ENCODE results near the gene GABRR3.

Gene GABRR3

DNA sequence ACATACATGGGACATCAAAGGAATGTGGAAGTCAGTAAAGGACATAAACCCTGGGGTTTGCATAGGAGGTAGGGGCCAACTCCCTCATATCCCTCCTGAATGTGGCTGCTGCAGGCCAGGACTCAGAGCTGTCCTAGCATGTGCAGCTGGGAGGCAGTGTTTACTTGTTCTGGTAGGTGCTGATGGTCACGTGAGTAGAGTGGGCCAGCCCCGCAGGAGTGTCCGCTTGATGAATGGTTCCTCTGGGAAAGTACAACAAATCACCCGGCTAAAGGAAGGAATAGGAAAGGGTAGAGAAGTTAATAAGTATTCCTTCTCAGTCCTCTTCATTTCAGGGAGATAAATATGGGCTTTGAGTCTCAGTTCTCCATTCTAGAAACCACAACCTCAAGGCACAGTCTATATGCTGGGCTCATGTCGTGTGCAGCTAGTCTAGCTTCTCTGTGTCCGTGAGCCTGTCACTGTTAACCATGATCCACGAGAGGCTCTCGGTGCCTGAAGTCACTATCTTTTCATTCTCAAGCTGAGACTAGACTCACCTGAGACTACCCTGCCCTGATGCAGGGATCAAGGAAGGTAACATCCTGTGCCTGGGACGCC lies 80.8 kb downstream of the GABRR3 start:
- no peak for DNase-seq

DNA sequence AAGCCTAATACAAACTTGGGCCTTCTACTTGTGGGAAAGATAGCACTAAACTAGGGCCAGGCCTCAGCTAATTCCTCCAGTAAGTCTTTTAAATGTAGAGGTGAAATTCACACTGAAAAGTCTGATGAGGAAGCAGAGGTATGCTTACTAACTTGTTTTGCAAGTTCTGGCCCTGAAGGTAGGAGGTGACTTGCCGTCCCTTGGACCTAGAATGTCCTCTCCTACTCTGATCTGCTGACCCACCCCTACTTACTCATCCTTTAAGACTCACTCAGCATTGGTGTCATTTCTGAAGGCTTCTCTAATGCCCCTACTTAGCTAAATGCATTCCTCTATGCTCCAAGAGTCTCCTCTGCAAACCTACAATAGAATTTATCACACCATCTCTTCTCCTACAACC lies 82.2 kb downstream of the GABRR3 start:
- no peak for DNase-seq

DNA sequence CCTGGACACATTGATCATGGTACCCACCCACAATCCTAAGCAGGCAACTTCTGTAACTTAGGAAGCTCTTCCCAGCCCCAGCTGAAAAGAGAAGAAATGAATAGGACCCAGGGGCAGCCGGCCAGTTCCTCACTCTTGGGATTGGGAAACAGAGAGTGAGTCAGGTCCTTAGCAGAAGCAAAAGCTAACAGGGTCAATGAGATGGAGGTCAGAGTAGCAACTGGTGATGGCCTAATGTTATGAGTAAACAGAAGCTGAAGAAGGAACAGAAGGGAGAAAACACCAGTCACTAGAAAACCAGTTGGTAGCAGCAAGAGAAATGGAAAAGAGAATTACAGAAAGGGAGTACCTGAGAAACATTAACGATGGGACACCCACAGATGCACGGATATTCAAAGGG lies 82.8 kb downstream of the GABRR3 start:
- DNase-seq, result no peak

DNA sequence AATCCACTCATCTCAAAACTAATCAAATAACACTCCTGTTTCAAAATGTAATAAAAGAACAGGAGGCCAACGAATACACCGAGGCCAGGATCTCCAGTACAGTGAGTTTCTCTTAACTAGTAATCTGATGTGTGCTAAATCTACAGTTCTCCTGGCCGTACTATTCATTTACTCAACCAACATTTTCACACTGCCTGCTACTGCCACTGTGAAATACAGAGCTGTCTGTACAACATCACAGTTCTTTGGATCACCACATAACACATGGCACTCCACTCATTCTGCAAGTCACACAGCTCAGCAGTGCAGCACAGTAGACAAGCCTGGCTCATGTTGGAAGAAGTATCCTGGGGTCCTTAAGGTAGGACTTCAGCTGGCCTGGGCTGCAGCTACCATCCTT lies 84.8 kb downstream of the GABRR3 start:
- DNase-seq, result no peak

DNA sequence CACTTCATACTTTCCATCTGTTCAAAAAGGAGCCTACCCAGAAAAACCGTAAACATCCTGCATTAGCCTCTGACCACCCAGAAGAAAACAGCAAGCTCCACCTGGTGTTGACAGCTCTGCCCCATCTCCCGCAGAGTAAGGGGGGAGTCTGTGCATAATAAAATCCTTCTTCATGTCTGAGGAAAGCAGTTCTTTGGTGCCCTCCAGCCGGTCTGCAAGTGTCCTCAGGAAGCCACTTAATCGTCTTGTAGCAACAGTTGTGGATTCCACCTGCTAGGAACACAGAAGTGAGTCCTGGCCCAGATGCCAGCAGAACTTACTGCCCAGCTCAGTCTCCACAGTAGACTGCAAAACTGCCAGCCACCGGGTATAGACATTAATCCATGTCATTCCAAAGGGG lies 85.4 kb downstream of the GABRR3 start:
- DNase-seq, result no peak

DNA sequence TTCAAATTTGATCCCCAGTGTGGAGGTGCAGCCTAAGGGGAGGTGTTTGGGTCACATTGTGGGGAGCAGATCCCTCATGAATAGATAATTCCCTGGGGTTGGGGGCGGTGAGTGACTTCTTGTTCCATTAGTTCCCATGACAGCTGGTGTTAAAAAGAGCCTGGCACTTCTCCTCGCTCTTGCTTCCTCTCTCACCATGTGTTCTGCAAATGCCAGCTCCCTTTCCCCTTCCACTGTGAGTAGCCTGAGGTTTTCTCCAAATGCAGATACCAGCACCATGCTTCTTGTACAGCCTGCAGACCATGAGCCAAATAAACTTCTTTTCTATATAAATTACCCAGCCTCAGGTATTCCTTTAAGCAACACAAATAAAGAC lies 86.0 kb downstream of the GABRR3 start:
- DNase-seq, result no peak

DNA sequence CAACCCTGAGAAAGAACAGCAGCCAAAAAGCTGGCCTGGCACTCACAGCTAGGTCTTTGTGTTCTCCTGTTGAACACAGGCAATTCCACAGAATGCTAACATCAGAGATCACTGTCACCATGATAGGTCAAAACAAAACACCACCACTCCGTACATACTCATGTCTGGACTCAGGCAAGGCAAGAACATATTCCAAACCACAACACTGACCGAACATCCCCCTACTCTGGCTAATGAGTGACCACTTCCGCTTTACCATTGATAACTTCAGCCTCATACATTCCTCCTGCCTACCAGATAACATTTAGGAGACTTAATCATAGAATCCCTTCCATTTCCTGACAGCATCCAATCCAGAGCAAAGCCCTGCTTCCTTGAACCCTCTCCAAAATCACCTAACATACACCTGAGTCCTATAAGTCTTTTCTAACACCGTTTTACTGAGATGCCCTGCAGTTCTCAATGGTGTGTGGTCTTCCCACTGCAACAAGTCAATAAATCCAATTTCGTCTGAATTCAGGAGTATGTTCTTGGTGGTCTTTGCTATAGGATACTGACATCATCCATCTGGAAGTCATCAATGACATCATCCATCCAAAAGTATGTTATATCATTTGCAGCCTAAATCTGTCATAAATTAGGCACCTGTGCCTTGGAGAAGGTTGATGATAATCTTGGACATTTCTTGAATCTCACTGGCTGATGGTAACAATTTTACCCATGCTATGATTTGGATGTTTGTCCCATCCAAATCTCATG lies 86.6 kb downstream of the GABRR3 start:
- DNase-seq, result no peak

DNA sequence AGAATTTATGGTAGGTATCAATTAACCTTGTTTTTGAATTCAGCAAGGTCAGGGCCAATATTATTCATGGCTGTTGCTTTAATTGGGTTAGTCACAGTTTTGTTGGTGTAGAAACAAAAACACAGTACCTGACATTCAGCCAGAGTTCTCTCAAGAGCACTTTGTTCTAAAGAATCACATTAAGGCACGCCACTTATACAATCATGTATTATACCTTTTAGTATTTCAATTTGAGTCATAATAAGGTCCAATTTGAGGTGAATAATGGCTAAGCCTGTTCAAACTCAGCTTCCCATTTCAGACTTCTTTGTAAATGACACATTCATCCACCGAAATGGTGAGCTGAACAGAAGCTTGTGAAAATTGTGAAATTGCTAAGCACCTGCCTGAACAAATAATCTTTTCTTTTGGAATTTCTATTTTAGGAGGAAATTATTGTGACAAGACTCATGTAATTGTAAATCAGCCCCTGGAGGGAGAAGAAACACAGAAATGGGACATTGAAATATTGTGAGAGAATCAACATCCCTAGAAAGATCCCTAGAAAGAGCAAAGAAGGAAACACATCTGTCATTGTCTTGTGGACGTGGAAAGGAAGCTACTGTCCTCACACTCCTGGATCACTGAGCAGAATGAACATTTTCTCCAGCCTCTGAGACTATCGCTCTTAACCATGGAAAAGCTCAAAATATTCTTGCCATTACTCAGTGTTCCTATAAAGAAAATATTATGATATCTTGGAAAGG lies 92.1 kb downstream of the GABRR3 start:
- no peak for DNase-seq

DNA sequence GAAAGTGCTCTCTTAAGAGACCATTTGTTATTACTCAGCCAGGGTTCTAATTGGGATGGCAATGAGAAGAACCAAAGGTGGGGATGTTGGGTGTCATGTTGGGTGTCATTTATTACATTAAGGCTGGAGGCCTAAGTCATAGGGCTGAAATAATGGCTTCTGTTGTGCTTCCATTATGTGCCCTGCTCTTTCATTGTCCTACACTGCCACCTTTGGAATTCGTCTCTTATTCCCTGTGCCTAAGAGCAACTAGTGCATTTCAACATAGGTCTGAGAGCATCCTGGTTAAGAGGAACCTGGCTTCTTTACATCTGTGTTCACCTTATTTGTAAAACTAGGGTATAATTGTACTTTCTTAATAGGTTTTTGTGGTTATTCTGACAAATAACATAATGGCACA lies 95.1 kb downstream of the GABRR3 start:
- peak in 1 of 2 experiments; percentile 28 for DNase-seq

DNA sequence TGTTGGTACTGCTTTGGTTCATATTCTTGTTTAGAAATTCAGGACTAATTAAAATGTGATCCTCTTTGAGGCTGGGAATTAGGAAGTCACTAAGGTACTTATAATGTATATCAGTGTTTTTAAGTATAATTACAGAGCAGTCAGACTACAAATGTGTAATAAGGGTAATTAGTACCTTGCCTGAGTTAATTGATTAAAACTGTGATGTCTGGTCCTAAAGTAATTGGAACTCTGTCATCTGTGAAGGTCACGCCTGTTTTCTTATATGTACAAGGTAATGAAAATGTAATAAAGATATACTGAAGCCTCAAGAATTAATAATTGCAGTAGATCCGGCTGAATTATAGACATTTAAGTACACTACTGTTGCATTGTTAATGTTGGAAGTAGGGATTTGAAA lies 95.7 kb downstream of the GABRR3 start:
- DNase-seq, result no peak

DNA sequence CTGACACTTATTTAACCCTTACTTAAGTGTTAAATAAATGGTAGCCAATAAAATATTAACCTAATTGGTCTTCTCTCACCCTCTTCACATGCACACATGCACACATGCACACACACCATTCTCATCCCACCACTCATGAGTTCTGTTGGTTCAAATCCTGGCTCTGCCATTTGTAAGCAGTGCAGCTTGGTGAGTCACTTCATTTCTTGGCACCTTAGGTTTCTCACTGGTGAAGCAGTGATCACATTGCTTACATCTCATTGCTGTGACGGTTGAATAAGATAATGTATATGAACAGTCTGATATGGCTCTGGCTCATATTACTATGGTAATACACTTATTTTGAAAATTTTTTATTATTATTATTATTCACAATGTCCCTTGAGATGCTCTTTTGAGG lies 96.7 kb downstream of the GABRR3 start:
- DNase-seq, result no peak

DNA sequence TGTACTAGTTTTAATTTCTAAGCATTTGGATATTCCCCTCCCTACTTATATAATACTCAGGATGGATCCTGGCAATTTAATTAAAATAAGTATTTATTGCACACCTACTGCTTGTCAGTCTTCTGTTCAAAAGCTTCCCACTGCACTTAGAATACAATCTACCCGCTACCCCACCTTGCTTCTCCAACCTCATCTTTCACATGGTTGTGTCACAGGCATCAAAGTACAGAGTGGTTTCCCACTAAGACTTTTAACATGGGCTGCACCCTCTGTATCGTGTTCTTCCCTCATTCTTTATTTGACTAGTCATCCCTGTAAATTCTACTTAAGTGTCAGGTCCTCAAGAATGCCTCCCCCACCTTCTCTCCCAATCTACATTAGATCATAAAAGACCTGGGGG lies 97.9 kb downstream of the GABRR3 start:
- DNase-seq, result no peak

DNA sequence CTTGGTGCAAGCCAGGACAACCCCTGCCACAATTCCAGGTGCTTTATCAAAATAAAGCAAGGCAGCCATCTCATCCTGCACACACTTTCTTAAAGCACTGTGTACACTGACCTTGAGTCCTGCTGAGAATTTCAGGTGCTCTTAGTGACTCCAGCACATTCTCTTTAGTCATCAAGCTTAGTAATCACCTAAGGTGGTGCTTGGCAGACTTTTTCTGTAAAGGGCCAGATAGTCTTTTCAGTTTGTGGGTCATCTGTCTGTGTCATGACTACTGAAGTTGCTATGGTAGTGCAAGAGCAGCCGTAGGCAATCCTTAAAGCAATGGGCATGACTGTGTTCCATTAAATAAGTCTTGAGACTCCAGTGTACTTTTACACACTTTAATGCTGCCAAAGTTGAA lies 99.3 kb downstream of the GABRR3 start:
- DNase-seq, result no peak

Data from NCI-H526 (cell line).